NOMO-1 treated with dmso at 0.1 percent for 144 hours (cell line): ENCODE measurements around the gene ZFP57.
"Not testable (repeated sequence)": the region's sequence is repeated elsewhere in the genome, so short reads cannot be mapped to it uniquely, and the experiment has no call there.

ENCODE experiments used
- DNase-seq: peaks from one replicate; lab custom pipeline; 2025; ENCODE audit not compliant: unreplicated experiment; lab: John Stamatoyannopoulos, UW

ZFP57 gene

GRCh38 chr6:29696147-29697125 lies 15.5 kb upstream of the ZFP57 start:
- no peak for DNase-seq

- DNase-seq = no peak
These were observed 13.7 kb upstream of the ZFP57 start for GRCh38 chr6:29694637-29695036.

GRCh38 chr6:29685718-29686326 lies 4.9 kb upstream of the ZFP57 start:
- DNase-seq = no peak

- no peak for DNase-seq
These were observed 859 bp upstream of the ZFP57 start for GRCh38 chr6:29681811-29682210.

GRCh38 chr6:29680416-29680815 lies 536 bp downstream of the ZFP57 start:
- no peak for DNase-seq

- DNase-seq = no peak
These were observed 990 bp downstream of the ZFP57 start for GRCh38 chr6:29679962-29680361.

GRCh38 chr6:29678114-29678513 lies 2.8 kb downstream of the ZFP57 start:
- DNase-seq = no peak

- DNase-seq = no peak
These were observed 3.9 kb downstream of the ZFP57 start for GRCh38 chr6:29676981-29677601.

GRCh38 chr6:29675561-29675960 lies 5.4 kb downstream of the ZFP57 start:
- DNase-seq = no peak

GRCh38 chr6:29674008-29674407 lies 6.9 kb downstream of the ZFP57 start:
- no peak for DNase-seq

- DNase-seq = no peak
These were observed 7.8 kb downstream of the ZFP57 start for GRCh38 chr6:29673161-29673560.

GRCh38 chr6:29672116-29672515 lies 8.8 kb downstream of the ZFP57 start:
- DNase-seq = not testable (repeated sequence)

- DNase-seq = no peak
These were observed 9.9 kb downstream of the ZFP57 start for GRCh38 chr6:29671026-29671425.

- DNase-seq = no peak
These were observed 13.8 kb downstream of the ZFP57 start for GRCh38 chr6:29667158-29667557.

- no peak for DNase-seq
These were observed 14.2 kb downstream of the ZFP57 start for GRCh38 chr6:29666826-29667130.

- no peak for DNase-seq
These were observed 14.8 kb downstream of the ZFP57 start for GRCh38 chr6:29665942-29666825.

- DNase-seq = no peak
These were observed 17.5 kb downstream of the ZFP57 start for GRCh38 chr6:29663300-29664042.

GRCh38 chr6:29661502-29662141 lies 19.3 kb downstream of the ZFP57 start:
- not testable (repeated sequence) for DNase-seq

- DNase-seq = no peak
These were observed 19.9 kb downstream of the ZFP57 start for GRCh38 chr6:29661071-29661470.

- no peak for DNase-seq
These were observed 24.2 kb downstream of the ZFP57 start, which contains the start of gene MOG for GRCh38 chr6:29656798-29657197. TSS of gene MOG (plus strand) at chr6:29657092. CDS start at chr6:29657210, 118 bp downstream.
